Hepatocyte (in vitro differentiated cells): ENCODE results near the gene MSI2. TPM values are rescaled to one million over a fixed set of nuclear protein-coding genes. Genes with fewer than 3 reads are reported as not detected.

Experiments
- DNase-seq: peaks from one replicate; pipeline ENCODE4 v3.0.0-alpha.2; 2016; ENCODE audit warnings: low spot score
- H2AFZ ChIP-seq: fragments of 200-600 bp; sonication (generic); 2 replicates; pipeline ENCODE4 v1.6.0; 2016; ENCODE audit warnings: antibody characterized with exemption, mild to moderate bottlenecking
- H3K27ac ChIP-seq: fragments of 200-600 bp; sonication (generic); 2 replicates; pipeline ENCODE4 v1.5.1; 2016; ENCODE audit warnings: mild to moderate bottlenecking
- H3K27me3 ChIP-seq: fragments of 200-600 bp; sonication (generic); 2 replicates; pipeline ENCODE4 v1.6.1; 2016
- H3K36me3 ChIP-seq: fragments of 200-600 bp; sonication (generic); replicated peaks from 2 replicates; pipeline ENCODE4 v1.5.1; 2016; ENCODE audit warnings: low read depth; ENCODE audit not compliant: insufficient read depth
- H3K4me1 ChIP-seq: fragments of 200-600 bp; sonication (generic); 2 replicates; pipeline ENCODE4 v1.5.1; 2016; ENCODE audit warnings: mild to moderate bottlenecking, moderate library complexity; ENCODE audit not compliant: insufficient read depth
- H3K4me2 ChIP-seq: fragments of 200-600 bp; sonication (generic); 2 replicates; pipeline ENCODE4 v1.6.0; 2016
- H3K4me3 ChIP-seq: fragments of 200-600 bp; sonication (generic); 2 replicates; pipeline ENCODE4 v1.5.1; 2016; ENCODE audit warnings: mild to moderate bottlenecking
- H3K79me2 ChIP-seq: fragments of 200-600 bp; sonication (generic); 2 replicates; pipeline ENCODE4 v1.6.0; 2017; ENCODE audit warnings: mild to moderate bottlenecking
- H3K9me2 ChIP-seq: fragments of 200-600 bp; sonication (generic); replicated peaks from 2 replicates; pipeline ENCODE4 v1.6.0; 2017; ENCODE audit warnings: mild to moderate bottlenecking; ENCODE audit not compliant: insufficient read depth
- H3K9me3 ChIP-seq: fragments of 200-600 bp; sonication (generic); 2 replicates; pipeline ENCODE4 v1.5.1; 2016; ENCODE audit warnings: low read depth, mild to moderate bottlenecking
- H4K20me1 ChIP-seq: fragments of 200-600 bp; sonication (generic); 2 replicates; pipeline ENCODE4 v1.6.0; 2016; ENCODE audit warnings: mild to moderate bottlenecking; ENCODE audit not compliant: insufficient read depth, poor library complexity, severe bottlenecking
- EZH2 ChIP-seq: fragments of 200-600 bp; sonication (generic); IDR thresholded peaks from 2 replicates; pipeline ENCODE4 v1.6.1; 2016; ENCODE audit warnings: antibody characterized with exemption, mild to moderate bottlenecking, borderline replicate concordance
- EZH2phosphoT487 ChIP-seq: fragments of 200-600 bp; sonication (generic); IDR thresholded peaks from one replicate; pipeline ENCODE4 v1.6.1; 2018; ENCODE audit warnings: antibody characterized with exemption, mild to moderate bottlenecking, low read depth, moderate library complexity; ENCODE audit not compliant: unreplicated experiment, severe bottlenecking
- WGBS: methylation state at CpG from one replicate; pipeline ENCODE4 v1.1.6; 2016; ENCODE audit warnings: low lambda C conversion rate; ENCODE audit errors: missing lambda C conversion rate; 5-methylcytosine and 5-hydroxymethylcytosine counted together
- polyA plus RNA-seq: library from polyadenylated mRNA; unstranded; fragments of >200 nt; fragmentation: Nextera tagmentation; extraction: Ambion mirVana; gene quantifications from 2 replicates; pipeline ENCODE4 v1.2.1, GENCODE V29; 2016
- total RNA-seq: library from RNA; depleted of rRNA; stranded (reverse); fragments of >200 nt; gene quantifications from 2 replicates; pipeline ENCODE4 v1.2.3, GENCODE V29; 2014
- TF ChIP-seq, protein P1 (sequence below): fragments of 200-600 bp; sonication (generic); IDR thresholded peaks from 2 replicates; pipeline ENCODE4 v1.5.1; 2016; ENCODE audit warnings: antibody characterized with exemption, mild to moderate bottlenecking; ENCODE audit not compliant: poor library complexity

MSI2 gene
- total and polyA plus RNA-seq, 2 experiments from 2014 or later: 16.1 to 60.6 TPM

DNA sequence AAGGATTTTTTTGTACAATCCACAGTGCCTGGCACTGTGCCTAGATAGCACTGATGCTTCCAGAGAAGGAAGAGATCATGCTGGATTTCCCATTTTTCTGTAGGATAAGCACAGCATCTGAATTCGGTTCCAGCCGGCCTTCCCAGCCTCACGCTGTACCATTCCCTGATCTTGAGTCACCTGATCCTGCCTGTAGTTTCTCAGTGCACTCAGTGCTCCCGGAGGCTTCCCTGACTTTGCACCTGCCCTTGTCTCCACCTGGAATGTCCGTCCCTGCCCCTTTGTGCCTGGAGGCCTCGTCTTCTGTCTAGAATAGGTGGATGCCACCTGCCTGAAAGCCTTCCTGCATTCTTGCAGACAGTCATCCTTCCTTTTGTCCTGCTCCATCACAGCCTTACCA lies 308.9 kb downstream of the MSI2 start:
- H3K9me2 ChIP-seq: no peaks in the 10 kb centered on the region
- H3K79me2 ChIP-seq: peaks cover 23% of the 10 kb centered on the region
- TF ChIP-seq EZH2: no peak
- TF ChIP-seq EZH2phosphoT487: no peak
- TF ChIP-seq, protein P1, sequence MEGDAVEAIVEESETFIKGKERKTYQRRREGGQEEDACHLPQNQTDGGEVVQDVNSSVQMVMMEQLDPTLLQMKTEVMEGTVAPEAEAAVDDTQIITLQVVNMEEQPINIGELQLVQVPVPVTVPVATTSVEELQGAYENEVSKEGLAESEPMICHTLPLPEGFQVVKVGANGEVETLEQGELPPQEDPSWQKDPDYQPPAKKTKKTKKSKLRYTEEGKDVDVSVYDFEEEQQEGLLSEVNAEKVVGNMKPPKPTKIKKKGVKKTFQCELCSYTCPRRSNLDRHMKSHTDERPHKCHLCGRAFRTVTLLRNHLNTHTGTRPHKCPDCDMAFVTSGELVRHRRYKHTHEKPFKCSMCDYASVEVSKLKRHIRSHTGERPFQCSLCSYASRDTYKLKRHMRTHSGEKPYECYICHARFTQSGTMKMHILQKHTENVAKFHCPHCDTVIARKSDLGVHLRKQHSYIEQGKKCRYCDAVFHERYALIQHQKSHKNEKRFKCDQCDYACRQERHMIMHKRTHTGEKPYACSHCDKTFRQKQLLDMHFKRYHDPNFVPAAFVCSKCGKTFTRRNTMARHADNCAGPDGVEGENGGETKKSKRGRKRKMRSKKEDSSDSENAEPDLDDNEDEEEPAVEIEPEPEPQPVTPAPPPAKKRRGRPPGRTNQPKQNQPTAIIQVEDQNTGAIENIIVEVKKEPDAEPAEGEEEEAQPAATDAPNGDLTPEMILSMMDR: no peak
- H4K20me1 ChIP-seq: no peaks in the 10 kb centered on the region
- H3K4me3 ChIP-seq: no peak overlapping the region
- no peaks in the 10 kb centered on the region for H3K27me3 ChIP-seq
- H3K9me3 ChIP-seq: no peaks in the 10 kb centered on the region
- WGBS: 93% methylated on average over 6 of the region's 6 CpGs
- H3K4me2 ChIP-seq: no peak overlapping the region
- no peak overlapping the region for H2AFZ ChIP-seq
- H3K4me1 ChIP-seq: peaks cover 25% of the 10 kb centered on the region
- no peak overlapping the region for H3K27ac ChIP-seq
- H3K36me3 ChIP-seq: no peaks in the 10 kb centered on the region
- no peak for DNase-seq

DNA sequence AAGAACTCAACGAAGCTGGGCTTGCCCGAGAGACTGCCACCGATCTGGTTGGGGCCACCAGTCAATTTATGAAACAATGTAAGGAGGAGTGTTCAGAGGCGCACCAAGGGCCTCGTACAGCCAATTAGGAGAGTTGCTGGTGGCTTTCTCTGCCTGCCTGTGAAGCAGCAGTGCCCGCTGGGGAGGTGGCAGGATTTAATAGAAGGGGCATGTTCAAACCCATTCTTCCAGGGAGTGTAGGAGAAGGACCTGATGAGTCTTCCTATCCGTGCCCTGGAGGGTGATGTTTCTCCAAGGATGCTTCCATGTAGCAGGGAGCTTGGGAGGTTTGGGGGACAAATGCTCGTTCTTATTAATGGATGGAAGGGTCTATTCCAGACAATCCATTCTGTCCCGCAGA lies 310.4 kb downstream of the MSI2 start:
- H4K20me1 ChIP-seq: no peaks in the 10 kb centered on the region

DNA sequence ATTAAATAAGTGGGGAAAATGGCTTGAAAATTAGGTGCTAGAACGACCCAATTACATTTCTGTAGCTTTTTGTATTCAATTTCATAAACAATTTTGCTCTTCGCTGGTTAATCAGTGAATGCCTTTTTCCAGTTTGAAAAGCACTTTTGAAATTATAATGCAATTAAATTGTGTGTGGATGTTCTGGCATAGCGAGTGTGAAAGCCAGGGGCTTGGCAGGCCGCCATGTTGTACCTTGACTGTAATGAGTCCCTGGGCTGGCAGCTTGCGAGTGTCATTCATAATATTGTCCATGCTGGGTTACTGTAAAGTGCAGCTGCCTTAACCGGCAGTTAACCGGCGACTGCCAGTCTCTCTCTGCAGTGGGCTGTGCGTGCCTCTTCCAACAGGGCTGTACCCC lies 310.9 kb downstream of the MSI2 start:
- WGBS: 92% methylated on average over 9 of the region's 9 CpGs

More for the DNA sequence above, 310.4 kb downstream of the MSI2 start:
- Histone ChIP-seq H2AFZ (no peak overlapping the region), H3K36me3 (no peaks in the 10 kb centered on the region), H3K4me1 (peaks cover 13% of the 10 kb centered on the region), H3K27me3 (no peaks in the 10 kb centered on the region), H3K9me3 (no peaks in the 10 kb centered on the region), H3K27ac (no peak overlapping the region), H3K4me3 (no peak overlapping the region), H3K79me2 (peaks cover 19% of the 10 kb centered on the region), H3K4me2 (no peak overlapping the region), H3K9me2 (no peaks in the 10 kb centered on the region)
- no peak for TF ChIP-seq EZH2
- no peak for DNase-seq
- WGBS: 96% methylated on average over 9 of the region's 9 CpGs

DNA sequence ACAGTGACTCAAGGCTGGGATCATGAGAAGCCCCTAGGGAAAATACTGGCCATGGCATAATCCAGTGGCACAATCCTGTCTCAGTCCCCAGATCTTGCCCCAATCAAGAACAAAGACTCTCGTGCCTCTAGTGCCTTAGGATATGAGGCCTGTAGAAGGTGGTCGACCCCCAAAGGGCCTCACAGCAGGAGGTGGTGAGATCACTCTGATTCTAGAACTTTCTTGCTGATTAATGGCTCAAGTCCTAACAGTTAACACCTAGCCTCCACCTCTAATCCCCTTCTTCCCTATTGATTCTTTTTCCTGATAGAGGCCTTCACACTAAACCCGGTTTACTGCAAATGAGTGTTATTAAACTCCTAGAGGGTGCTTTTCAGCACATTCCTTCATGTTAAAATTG lies 312.0 kb downstream of the MSI2 start:
- no peaks in the 10 kb centered on the region for H3K9me2 ChIP-seq
- H3K4me2 ChIP-seq: no peak overlapping the region
- 56% methylated on average over 3 of the region's 3 CpGs for WGBS
- H4K20me1 ChIP-seq: no peaks in the 10 kb centered on the region
- TF ChIP-seq EZH2 (no peak), EZH2phosphoT487 (no peak)
- TF ChIP-seq, protein P1: no peak
- no peak overlapping the region for H3K4me3 ChIP-seq
- H3K27me3 ChIP-seq: no peaks in the 10 kb centered on the region
- no peaks in the 10 kb centered on the region for H3K36me3 ChIP-seq
- peaks cover 3% of the 10 kb centered on the region for H3K4me1 ChIP-seq
- no peaks in the 10 kb centered on the region for H3K9me3 ChIP-seq
- H3K79me2 ChIP-seq: peaks cover 19% of the 10 kb centered on the region
- no peak overlapping the region for H2AFZ ChIP-seq
- no peak overlapping the region for H3K27ac ChIP-seq
- DNase-seq: no peak

More for the DNA sequence above, 310.9 kb downstream of the MSI2 start:
- no peaks in the 10 kb centered on the region for H3K27me3 ChIP-seq
- no peak overlapping the region for H2AFZ ChIP-seq
- no peaks in the 10 kb centered on the region for H3K9me2 ChIP-seq
- peaks cover 19% of the 10 kb centered on the region for H3K79me2 ChIP-seq
- no peak for DNase-seq
- no peak overlapping the region for H3K27ac ChIP-seq
- H3K4me1 ChIP-seq: peaks cover 8% of the 10 kb centered on the region
- H3K4me3 ChIP-seq: no peak overlapping the region
- H3K36me3 ChIP-seq: no peaks in the 10 kb centered on the region
- TF ChIP-seq EZH2 (no peak), EZH2phosphoT487 (no peak)
- TF ChIP-seq, protein P1: no peak
- H3K4me2 ChIP-seq: no peak overlapping the region
- no peaks in the 10 kb centered on the region for H3K9me3 ChIP-seq
- H4K20me1 ChIP-seq: no peaks in the 10 kb centered on the region
